Measurements from ENCODE around the gene FAM83F. TPM values are rescaled to one million over a fixed set of nuclear protein-coding genes. Genes with fewer than 3 reads are reported as not detected.
A peak's percentile ranks its signal among the peaks of the same experiment; 100 is the strongest.

The FAM83F gene
- polyA plus RNA-seq, 1 donor (not counting 4 experiments of a cell fraction or from before 2014, with no cell fraction given), result 22.8 TPM

GRCh38 chr22:39958949-39959639 is 35.7 kb upstream of the FAM83F start:
- no peaks in the 10 kb centered on the region for H3K79me2 ChIP-seq (ENCODE audit: control insufficient read depth, insufficient read depth, low read length)
- no peak overlapping the region for H3K9ac ChIP-seq (ENCODE audit: control insufficient read depth, extremely low read depth, insufficient read depth, low read length)
- H3K4me3 ChIP-seq (ENCODE audit: control insufficient read depth in 2 of 3, extremely low read depth in 1 of 3, insufficient read depth in 2 of 3, low read depth in 1 of 3, low read length in 3 of 3), result no peak overlapping the region
- no peaks in the 10 kb centered on the region for H3K9me1 ChIP-seq (ENCODE audit: control insufficient read depth, extremely low read depth, insufficient read depth, low read length)
- FAIRE-seq, result no peak
- H2AFZ ChIP-seq (ENCODE audit: control insufficient read depth, low read length), result no peak overlapping the region
- no peak for DNase-seq (ENCODE audit: low read depth, low spot score)
- no peaks in the 10 kb centered on the region for H3K9me3 ChIP-seq (ENCODE audit: control insufficient read depth, low read depth, low read length)
- no peaks in the 10 kb centered on the region for H3K27me3 ChIP-seq (ENCODE audit: control insufficient read depth, extremely low read depth, insufficient read depth, low read length)
- peaks cover 7% of the 10 kb centered on the region for H3K4me1 ChIP-seq (ENCODE audit: control insufficient read depth, extremely low read depth, insufficient read depth, low read length)
- H3K36me3 ChIP-seq (ENCODE audit: control insufficient read depth in 2 of 2, extremely low read depth in 1 of 2, insufficient read depth in 2 of 2, low read length in 2 of 2), result no peaks in the 10 kb centered on the region
- no peaks in the 10 kb centered on the region for H4K20me1 ChIP-seq (ENCODE audit: control insufficient read depth, extremely low read depth, insufficient read depth, low read length)
- H3K4me2 ChIP-seq (ENCODE audit: control insufficient read depth, extremely low read depth, insufficient read depth, low read depth, low read length), result no peak overlapping the region
- no peak for TF ChIP-seq EZH2 (IDR thresholded peaks at IDR 0.05; ENCODE audit: low read length)
- TF ChIP-seq, protein P1, sequence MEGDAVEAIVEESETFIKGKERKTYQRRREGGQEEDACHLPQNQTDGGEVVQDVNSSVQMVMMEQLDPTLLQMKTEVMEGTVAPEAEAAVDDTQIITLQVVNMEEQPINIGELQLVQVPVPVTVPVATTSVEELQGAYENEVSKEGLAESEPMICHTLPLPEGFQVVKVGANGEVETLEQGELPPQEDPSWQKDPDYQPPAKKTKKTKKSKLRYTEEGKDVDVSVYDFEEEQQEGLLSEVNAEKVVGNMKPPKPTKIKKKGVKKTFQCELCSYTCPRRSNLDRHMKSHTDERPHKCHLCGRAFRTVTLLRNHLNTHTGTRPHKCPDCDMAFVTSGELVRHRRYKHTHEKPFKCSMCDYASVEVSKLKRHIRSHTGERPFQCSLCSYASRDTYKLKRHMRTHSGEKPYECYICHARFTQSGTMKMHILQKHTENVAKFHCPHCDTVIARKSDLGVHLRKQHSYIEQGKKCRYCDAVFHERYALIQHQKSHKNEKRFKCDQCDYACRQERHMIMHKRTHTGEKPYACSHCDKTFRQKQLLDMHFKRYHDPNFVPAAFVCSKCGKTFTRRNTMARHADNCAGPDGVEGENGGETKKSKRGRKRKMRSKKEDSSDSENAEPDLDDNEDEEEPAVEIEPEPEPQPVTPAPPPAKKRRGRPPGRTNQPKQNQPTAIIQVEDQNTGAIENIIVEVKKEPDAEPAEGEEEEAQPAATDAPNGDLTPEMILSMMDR (optimal IDR thresholded peaks at IDR 0.05 in 1 of 3, IDR thresholded peaks at IDR 0.05 in 1 of 3, conservative IDR thresholded peaks at IDR 0.05 in 1 of 3; ENCODE audit: extremely low read depth in 1 of 3, insufficient read depth in 2 of 3, low read length in 3 of 3), result no peak
- H3K27ac ChIP-seq (ENCODE audit: control insufficient read depth, insufficient read depth, low read length), result no peak overlapping the region
- dilution Hi-C loops (cut with MboI; ENCODE audit: extremely low pct_ligation_motif_present, low sequenced_read_pairs), result no loop called here

DNA sequence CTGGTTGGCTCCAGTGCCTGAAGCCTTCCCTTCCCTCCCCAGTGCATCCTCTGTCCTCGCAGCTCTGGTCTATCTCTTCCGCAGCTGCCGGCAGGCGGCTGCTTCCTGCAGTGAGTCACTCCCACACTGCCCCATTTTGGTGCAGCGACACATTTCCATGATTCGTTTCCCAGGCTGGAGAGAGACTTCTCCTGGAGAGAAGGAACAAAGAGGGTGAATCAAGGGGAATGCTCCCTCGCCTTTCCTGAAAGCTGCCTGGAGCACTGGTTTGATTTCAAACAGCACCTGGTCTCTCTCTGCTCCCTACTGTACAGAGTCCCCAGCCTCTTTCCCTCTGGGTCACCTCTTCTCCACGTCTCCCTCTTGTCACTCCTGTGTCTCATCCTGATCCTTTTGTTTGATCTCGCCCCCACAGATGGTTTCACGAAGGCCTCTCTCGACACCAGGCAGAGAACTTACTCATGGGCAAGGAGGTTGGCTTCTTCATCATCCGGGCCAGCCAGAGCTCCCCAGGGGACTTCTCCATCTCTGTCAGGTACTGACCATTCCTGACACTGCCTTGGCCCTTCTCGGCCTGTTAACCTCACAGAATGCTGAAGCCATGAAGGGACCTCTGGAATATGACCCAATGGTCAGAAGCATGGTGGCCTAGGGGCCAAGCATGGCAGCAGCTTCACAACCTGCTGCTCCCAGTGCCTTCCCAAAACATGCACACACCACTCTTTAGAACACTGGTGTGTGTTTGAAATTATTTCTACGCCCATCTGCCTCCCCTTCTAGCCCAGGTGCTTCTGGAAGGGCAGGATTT is 34.9 kb upstream of the FAM83F start, which contains the start of gene TMA7B:
TMA7B (plus strand) TSS at position 758 of the 808 bp plus-strand sequence. CDS start 3,978 bp downstream, outside the sequence.
- Histone ChIP-seq H3K36me3 (ENCODE audit: control insufficient read depth in 2 of 2, extremely low read depth in 1 of 2, insufficient read depth in 2 of 2, low read length in 2 of 2) (no peaks in the 10 kb centered on the region), H3K4me1 (ENCODE audit: control insufficient read depth, extremely low read depth, insufficient read depth, low read length) (peaks cover 7% of the 10 kb centered on the region), H3K27me3 (ENCODE audit: control insufficient read depth, extremely low read depth, insufficient read depth, low read length) (no peaks in the 10 kb centered on the region), H3K79me2 (ENCODE audit: control insufficient read depth, insufficient read depth, low read length) (no peaks in the 10 kb centered on the region), H4K20me1 (ENCODE audit: control insufficient read depth, extremely low read depth, insufficient read depth, low read length) (no peaks in the 10 kb centered on the region), H3K4me2 (ENCODE audit: control insufficient read depth, extremely low read depth, insufficient read depth, low read depth, low read length) (peak within 1 kb of the TSS; percentile 13), H3K4me3 (ENCODE audit: control insufficient read depth in 2 of 3, extremely low read depth in 1 of 3, insufficient read depth in 2 of 3, low read depth in 1 of 3, low read length in 3 of 3) (no peak within 1 kb of the TSS), H2AFZ (ENCODE audit: control insufficient read depth, low read length) (peak within 1 kb of the TSS; percentile 50), H3K9me3 (ENCODE audit: control insufficient read depth, low read depth, low read length) (no peaks in the 10 kb centered on the region), H3K9ac (ENCODE audit: control insufficient read depth, extremely low read depth, insufficient read depth, low read length) (no peak within 1 kb of the TSS), H3K9me1 (ENCODE audit: control insufficient read depth, extremely low read depth, insufficient read depth, low read length) (no peaks in the 10 kb centered on the region), H3K27ac (ENCODE audit: control insufficient read depth, insufficient read depth, low read length) (no peak within 1 kb of the TSS)
- TF ChIP-seq EZH2 (IDR thresholded peaks at IDR 0.05; ENCODE audit: low read length), result no peak
- TF ChIP-seq, protein P1 (optimal IDR thresholded peaks at IDR 0.05 in 1 of 3, IDR thresholded peaks at IDR 0.05 in 1 of 3, conservative IDR thresholded peaks at IDR 0.05 in 1 of 3; ENCODE audit: extremely low read depth in 1 of 3, insufficient read depth in 2 of 3, low read length in 3 of 3), result peak; percentile 40 to 58 (median 45)
- FAIRE-seq, result peak; percentile 85
- peak; percentile 40 for DNase-seq (ENCODE audit: low read depth, low spot score)
- dilution Hi-C loops (cut with MboI; ENCODE audit: extremely low pct_ligation_motif_present, low sequenced_read_pairs), result no loop called here
